Prostate gland (tissue), 2 donors: ENCODE measurements around the gene RIT2. TPM values are rescaled to one million over a fixed set of nuclear protein-coding genes. Genes with fewer than 3 reads are reported as not detected.

Experiments
- DNase-seq: peaks from one replicate; pipeline ENCODE4 v3.0.0-alpha.2; 2019; ENCODE audit warnings: low spot score
- H3K27ac ChIP-seq, 2 donors: fragments of 200-600 bp; sonication (generic); 2 replicates each; pipeline ENCODE4 v1.5.1; 2017 to 2019
- H3K27me3 ChIP-seq: fragments of 200-600 bp; sonication (generic); replicated peaks from 2 replicates; pipeline ENCODE4 v1.5.1; 2019; ENCODE audit not compliant: insufficient read depth
- H3K36me3 ChIP-seq, 2 donors: fragments of 200-600 bp; sonication (generic); 1 replicate in 1 of 2; 2 replicates in 1 of 2; pipeline versions ENCODE4 v1.5.1 to v1.8.1; 2017 to 2019
- H3K4me1 ChIP-seq: fragments of 200-600 bp; sonication (generic); replicated peaks from 2 replicates; pipeline ENCODE4 v1.5.1; 2019
- H3K4me3 ChIP-seq, 2 donors: fragments of 200-600 bp; sonication (generic); 2 replicates each; pipeline ENCODE4 v1.5.1; 2017 to 2019
- H3K9me3 ChIP-seq: fragments of 200-600 bp; sonication (generic); 2 replicates; pipeline ENCODE4 v1.5.1; 2017
- CTCF ChIP-seq, 4 experiments: fragments of 200-600 bp in 2 of 4; fragments of 450-650 bp in 2 of 4; sonication (generic) in 2 of 4; IDR thresholded peaks; 1 replicate in 3 of 4; 2 replicates in 1 of 4; pipeline ENCODE4 v1.5.1; 2016 to 2019; ENCODE audit warnings: antibody characterized with exemption in 4 of 4, mild to moderate bottlenecking in 2 of 4, moderate library complexity in 2 of 4
- POLR2A ChIP-seq: fragments of 450-650 bp; IDR thresholded peaks from one replicate; pipeline ENCODE4 v1.6.1; 2016; ENCODE audit warnings: antibody characterized with exemption, mild to moderate bottlenecking
- POLR2AphosphoS5 ChIP-seq: sonication (generic); formaldehyde crosslinking; IDR thresholded peaks from one replicate; pipeline ENCODE4 v1.6.1; 2017; ENCODE audit warnings: antibody characterized with exemption
- WGBS: methylation state at CpG from one replicate; pipeline ENCODE4 v1.1.5; 2018; 5-methylcytosine and 5-hydroxymethylcytosine counted together
- intact Hi-C: fragments of 100-400 bp; cut with DNase I; formaldehyde crosslinking; loops from one replicate; pipeline ENCODE4 v1.14.2; 2022
- total RNA-seq, 2 donors: library from RNA; depleted of rRNA; stranded (reverse); fragments of >200 nt; gene quantifications; one replicate each; pipeline ENCODE4 v1.1.0, GENCODE V29; 2016

Gene RIT2
- total RNA-seq, 2 donors from 2014 or later: not detected

DNA sequence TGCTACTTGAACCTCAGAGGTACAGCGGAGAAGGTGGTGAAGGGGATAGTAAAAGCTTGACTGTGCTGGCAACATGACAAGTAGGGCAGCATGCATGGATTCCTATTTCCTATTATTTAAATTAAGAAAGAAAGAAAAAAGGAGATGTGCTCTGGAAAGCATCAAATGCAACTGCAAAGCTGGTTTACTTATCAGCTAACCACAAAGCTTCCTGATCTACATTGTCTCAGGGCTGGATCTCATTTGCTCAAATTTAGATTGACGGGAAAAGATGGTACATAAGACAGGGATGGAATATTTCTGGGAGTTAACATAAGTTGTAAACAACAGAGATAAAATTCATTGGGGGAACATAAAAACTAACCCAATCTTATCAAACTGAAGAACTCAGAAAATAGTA is 178.0 kb downstream of the RIT2 start:
- Histone ChIP-seq H3K27me3 (no peaks in the 10 kb centered on the region), H3K4me3 (no peak overlapping the region), H3K4me1 (no peaks in the 10 kb centered on the region), H3K9me3 (no peaks in the 10 kb centered on the region), H3K36me3 (no peaks in the 10 kb centered on the region), H3K27ac (no peak overlapping the region)
- TF ChIP-seq CTCF (IDR thresholded peaks at IDR 0.05) (no peak), POLR2AphosphoS5 (no peak), POLR2A (no peak)
- intact Hi-C loops: no loop called here
- DNase-seq: no peak
- 91% methylated on average over 2 of the region's 2 CpGs for WGBS

GRCh38 chr18:42936289-42936688 is 179.2 kb downstream of the RIT2 start:
- Histone ChIP-seq H3K9me3 (no peaks in the 10 kb centered on the region), H3K4me3 (no peak overlapping the region), H3K27me3 (no peaks in the 10 kb centered on the region), H3K36me3 (no peaks in the 10 kb centered on the region), H3K27ac (no peak overlapping the region), H3K4me1 (no peaks in the 10 kb centered on the region)
- intact Hi-C loops: no loop called here
- WGBS: 50% methylated on average over 2 of the region's 2 CpGs
- TF ChIP-seq POLR2AphosphoS5: no peak
- no peak for TF ChIP-seq POLR2A
- no peak for TF ChIP-seq CTCF (IDR thresholded peaks at IDR 0.05)
- DNase-seq: no peak

DNA sequence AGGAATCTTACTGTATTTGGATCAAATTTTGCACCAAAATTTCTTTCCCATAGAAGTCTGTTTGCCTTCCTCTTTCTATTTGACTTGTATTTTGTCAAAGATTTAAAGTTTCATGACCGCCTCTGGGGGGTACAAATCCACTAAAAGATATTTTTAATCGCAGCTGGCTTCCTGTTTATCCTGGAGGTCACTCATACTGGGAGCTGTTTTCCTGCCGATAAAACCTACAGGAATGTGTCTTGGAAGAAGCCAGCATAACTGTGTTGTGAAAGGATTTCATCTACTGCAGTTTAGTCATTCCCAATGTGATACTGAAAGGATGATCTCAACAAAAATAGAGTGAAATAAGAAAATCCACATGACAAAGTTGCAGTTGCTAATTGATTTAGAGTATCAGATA is 184.0 kb downstream of the RIT2 start:
- no peak for DNase-seq
- 34% methylated on average over 3 of the region's 3 CpGs for WGBS
- Histone ChIP-seq H3K4me3 (no peak overlapping the region), H3K36me3 (no peaks in the 10 kb centered on the region), H3K4me1 (no peaks in the 10 kb centered on the region), H3K27ac (no peak overlapping the region), H3K27me3 (no peaks in the 10 kb centered on the region), H3K9me3 (no peaks in the 10 kb centered on the region)
- intact Hi-C loops: no loop called here
- TF ChIP-seq CTCF (IDR thresholded peaks at IDR 0.05) (no peak), POLR2A (no peak), POLR2AphosphoS5 (no peak)

GRCh38 chr18:42929857-42930256 is 185.6 kb downstream of the RIT2 start:
- no peaks in the 10 kb centered on the region for H3K36me3 ChIP-seq

More at GRCh38 chr18:42929857-42930256, 185.6 kb downstream of the RIT2 start:
- Histone ChIP-seq H3K9me3 (no peaks in the 10 kb centered on the region), H3K27ac (no peak overlapping the region), H3K4me1 (no peaks in the 10 kb centered on the region), H3K27me3 (no peaks in the 10 kb centered on the region), H3K4me3 (no peak overlapping the region)
- DNase-seq: no peak
- intact Hi-C loops: no loop called here
- WGBS: 91% methylated on average over 3 of the region's 3 CpGs
- no peak for TF ChIP-seq CTCF (IDR thresholded peaks at IDR 0.05)
